ENCODE data around the gene MDN1.

The MDN1 gene

DNA sequence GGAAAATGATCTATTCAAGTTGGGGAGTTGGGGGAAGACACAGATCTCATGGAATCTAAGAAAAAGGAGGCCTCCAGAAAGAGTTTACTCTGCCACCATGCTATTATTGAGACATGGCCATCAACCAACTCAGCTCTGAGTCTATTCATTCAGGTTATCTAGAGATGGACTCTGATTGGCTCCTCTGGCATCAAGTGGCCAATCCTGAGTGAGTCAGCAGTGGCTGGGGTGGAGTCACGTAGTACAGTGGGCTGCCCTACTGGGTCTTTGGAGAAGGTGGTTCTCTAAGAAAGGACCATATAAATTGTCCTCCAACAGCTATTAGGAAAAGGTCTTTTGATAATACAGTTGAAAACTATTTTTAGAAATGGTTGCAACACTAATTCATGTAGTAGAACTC is 223.1 kb downstream of the MDN1 start:
- TF ChIP-seq, protein P1, sequence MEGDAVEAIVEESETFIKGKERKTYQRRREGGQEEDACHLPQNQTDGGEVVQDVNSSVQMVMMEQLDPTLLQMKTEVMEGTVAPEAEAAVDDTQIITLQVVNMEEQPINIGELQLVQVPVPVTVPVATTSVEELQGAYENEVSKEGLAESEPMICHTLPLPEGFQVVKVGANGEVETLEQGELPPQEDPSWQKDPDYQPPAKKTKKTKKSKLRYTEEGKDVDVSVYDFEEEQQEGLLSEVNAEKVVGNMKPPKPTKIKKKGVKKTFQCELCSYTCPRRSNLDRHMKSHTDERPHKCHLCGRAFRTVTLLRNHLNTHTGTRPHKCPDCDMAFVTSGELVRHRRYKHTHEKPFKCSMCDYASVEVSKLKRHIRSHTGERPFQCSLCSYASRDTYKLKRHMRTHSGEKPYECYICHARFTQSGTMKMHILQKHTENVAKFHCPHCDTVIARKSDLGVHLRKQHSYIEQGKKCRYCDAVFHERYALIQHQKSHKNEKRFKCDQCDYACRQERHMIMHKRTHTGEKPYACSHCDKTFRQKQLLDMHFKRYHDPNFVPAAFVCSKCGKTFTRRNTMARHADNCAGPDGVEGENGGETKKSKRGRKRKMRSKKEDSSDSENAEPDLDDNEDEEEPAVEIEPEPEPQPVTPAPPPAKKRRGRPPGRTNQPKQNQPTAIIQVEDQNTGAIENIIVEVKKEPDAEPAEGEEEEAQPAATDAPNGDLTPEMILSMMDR (IDR thresholded peaks at IDR 0.05) = no peak

DNA sequence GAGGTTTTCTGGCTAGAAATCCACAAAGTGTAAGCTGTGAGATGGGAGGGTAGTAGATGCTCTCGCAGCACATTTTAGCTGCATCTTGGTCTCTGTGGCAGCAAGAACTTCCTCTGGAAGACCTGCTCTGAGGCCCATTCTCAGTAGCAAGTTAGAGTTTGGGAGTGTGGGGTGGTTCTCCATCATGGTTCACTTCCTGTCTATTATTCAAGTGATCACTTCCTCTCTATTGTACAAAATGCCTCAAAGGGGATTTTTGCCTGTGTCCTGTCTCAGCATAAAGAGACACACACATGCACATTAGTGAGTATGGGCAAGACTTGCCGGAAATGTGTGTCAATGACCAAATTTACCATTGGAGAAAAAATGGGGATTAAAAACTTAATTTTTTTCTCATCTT is 223.5 kb downstream of the MDN1 start:
- TF ChIP-seq, protein P1 (IDR thresholded peaks at IDR 0.05) = no peak
